ENCODE measurements around the gene COL6A5. TPM values are rescaled to one million over a fixed set of nuclear protein-coding genes. Genes with fewer than 3 reads are reported as not detected.
"Not testable (repeated sequence)": the region's sequence is repeated elsewhere in the genome, so short reads cannot be mapped to it uniquely, and the experiment has no call there.

The COL6A5 gene
- total RNA-seq, 1 experiment from 2014 or later, result 0.32 TPM

DNA sequence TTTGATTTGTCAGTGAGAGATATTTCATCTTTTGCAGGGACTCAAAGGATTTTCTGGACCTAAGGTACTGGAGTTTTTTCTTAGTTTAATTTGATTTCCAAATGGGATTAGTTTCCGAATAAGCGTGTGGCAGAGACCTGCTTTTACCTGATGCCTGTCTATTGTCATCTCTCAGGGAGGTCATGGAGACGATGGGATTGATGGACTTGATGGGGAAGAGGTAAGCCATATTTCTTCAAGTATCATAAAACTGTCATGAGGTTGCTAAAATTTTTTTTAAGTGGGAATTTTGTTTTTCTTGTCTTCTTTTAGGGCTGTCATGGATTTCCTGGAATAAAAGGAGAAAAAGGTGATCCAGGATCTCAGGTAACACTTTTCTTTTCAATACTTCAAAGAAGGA lies 60.5 kb downstream of the COL6A5 start:
- intact Hi-C loops (cut with micrococcal nuclease; ENCODE audit: unreplicated experiment), result no loop called here
- POLR2A ChIA-PET (ENCODE audit: low non-redundant PET), result no interaction called here

GRCh38 chr3:130408253-130408652 lies 62.8 kb downstream of the COL6A5 start:
- H3K9me3 ChIP-seq (ENCODE audit: low read depth, low read length, poor library complexity, severe bottlenecking); CTCF ChIA-PET; H3K27ac ChIP-seq (ENCODE audit: low read depth, low read length, poor library complexity, severe bottlenecking); H3K27me3 ChIP-seq (replicated peaks; ENCODE audit: insufficient read depth, low read depth, low read length, poor library complexity); POLR2A ChIA-PET (ENCODE audit: low non-redundant PET); H3K36me3 ChIP-seq (ENCODE audit: insufficient read depth, low read length, poor library complexity, severe bottlenecking); H3K4me3 ChIP-seq (ENCODE audit: low read depth, low read length, poor library complexity, severe bottlenecking); intact Hi-C loops (cut with micrococcal nuclease; ENCODE audit: unreplicated experiment); H3K4me1 ChIP-seq (ENCODE audit: insufficient read depth, low read length, poor library complexity, severe bottlenecking); BruUV-seq (replicated peaks); DNase-seq (ENCODE audit: low spot score): not testable (repeated sequence)

More for the DNA sequence above, 60.5 kb downstream of the COL6A5 start:
- no TSS peak for BruUV-seq (replicated peaks)
- TF ChIP-seq EZH2 (IDR thresholded peaks at IDR 0.05; ENCODE audit: borderline replicate concordance, low read depth, low read length, poor library complexity, severe bottlenecking), result no peak
- TF ChIP-seq, protein P1, sequence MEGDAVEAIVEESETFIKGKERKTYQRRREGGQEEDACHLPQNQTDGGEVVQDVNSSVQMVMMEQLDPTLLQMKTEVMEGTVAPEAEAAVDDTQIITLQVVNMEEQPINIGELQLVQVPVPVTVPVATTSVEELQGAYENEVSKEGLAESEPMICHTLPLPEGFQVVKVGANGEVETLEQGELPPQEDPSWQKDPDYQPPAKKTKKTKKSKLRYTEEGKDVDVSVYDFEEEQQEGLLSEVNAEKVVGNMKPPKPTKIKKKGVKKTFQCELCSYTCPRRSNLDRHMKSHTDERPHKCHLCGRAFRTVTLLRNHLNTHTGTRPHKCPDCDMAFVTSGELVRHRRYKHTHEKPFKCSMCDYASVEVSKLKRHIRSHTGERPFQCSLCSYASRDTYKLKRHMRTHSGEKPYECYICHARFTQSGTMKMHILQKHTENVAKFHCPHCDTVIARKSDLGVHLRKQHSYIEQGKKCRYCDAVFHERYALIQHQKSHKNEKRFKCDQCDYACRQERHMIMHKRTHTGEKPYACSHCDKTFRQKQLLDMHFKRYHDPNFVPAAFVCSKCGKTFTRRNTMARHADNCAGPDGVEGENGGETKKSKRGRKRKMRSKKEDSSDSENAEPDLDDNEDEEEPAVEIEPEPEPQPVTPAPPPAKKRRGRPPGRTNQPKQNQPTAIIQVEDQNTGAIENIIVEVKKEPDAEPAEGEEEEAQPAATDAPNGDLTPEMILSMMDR (conservative IDR thresholded peaks at IDR 0.05; ENCODE audit: low read depth, low read length), result no peak
- CTCF ChIA-PET, result no interaction called here
- no peaks in the 10 kb centered on the region for H3K36me3 ChIP-seq (ENCODE audit: insufficient read depth, low read length, poor library complexity, severe bottlenecking)
- no peaks in the 10 kb centered on the region for H3K4me1 ChIP-seq (ENCODE audit: insufficient read depth, low read length, poor library complexity, severe bottlenecking)
- H3K27ac ChIP-seq (ENCODE audit: low read depth, low read length, poor library complexity, severe bottlenecking), result no peak overlapping the region
- DNase-seq (ENCODE audit: low spot score), result no peak
- no peaks in the 10 kb centered on the region for H3K9me3 ChIP-seq (ENCODE audit: low read depth, low read length, poor library complexity, severe bottlenecking)
- no peak overlapping the region for H3K4me3 ChIP-seq (ENCODE audit: low read depth, low read length, poor library complexity, severe bottlenecking)
- peaks cover 9% of the 10 kb centered on the region for H3K27me3 ChIP-seq (replicated peaks; ENCODE audit: insufficient read depth, low read depth, low read length, poor library complexity)

- H3K4me1 ChIP-seq (ENCODE audit: insufficient read depth, low read length, poor library complexity, severe bottlenecking), result no peaks in the 10 kb centered on the region
- H3K4me3 ChIP-seq (ENCODE audit: low read depth, low read length, poor library complexity, severe bottlenecking), result no peak overlapping the region
- H3K27me3 ChIP-seq (replicated peaks; ENCODE audit: insufficient read depth, low read depth, low read length, poor library complexity), result no peaks in the 10 kb centered on the region
- ChIA-PET POLR2A (ENCODE audit: low non-redundant PET) (no interaction called here), CTCF (no interaction called here)
- TF ChIP-seq, protein P1 (conservative IDR thresholded peaks at IDR 0.05; ENCODE audit: low read depth, low read length), result no peak
- no peak for TF ChIP-seq EZH2 (IDR thresholded peaks at IDR 0.05; ENCODE audit: borderline replicate concordance, low read depth, low read length, poor library complexity, severe bottlenecking)
- H3K27ac ChIP-seq (ENCODE audit: low read depth, low read length, poor library complexity, severe bottlenecking), result no peak overlapping the region
- H3K36me3 ChIP-seq (ENCODE audit: insufficient read depth, low read length, poor library complexity, severe bottlenecking), result no peaks in the 10 kb centered on the region
- H3K9me3 ChIP-seq (ENCODE audit: low read depth, low read length, poor library complexity, severe bottlenecking), result no peaks in the 10 kb centered on the region
- no TSS peak for BruUV-seq (replicated peaks)
- intact Hi-C loops (cut with micrococcal nuclease; ENCODE audit: unreplicated experiment), result no loop called here
- no peak for DNase-seq (ENCODE audit: low spot score)
These were observed 65.8 kb downstream of the COL6A5 start for GRCh38 chr3:130411320-130411719.

- Histone ChIP-seq H3K27me3 (replicated peaks; ENCODE audit: insufficient read depth, low read depth, low read length, poor library complexity) (peaks cover 4% of the 10 kb centered on the region), H3K9me3 (ENCODE audit: low read depth, low read length, poor library complexity, severe bottlenecking) (no peaks in the 10 kb centered on the region), H3K27ac (ENCODE audit: low read depth, low read length, poor library complexity, severe bottlenecking) (no peak overlapping the region), H3K4me3 (ENCODE audit: low read depth, low read length, poor library complexity, severe bottlenecking) (no peak overlapping the region), H3K36me3 (ENCODE audit: insufficient read depth, low read length, poor library complexity, severe bottlenecking) (no peaks in the 10 kb centered on the region), H3K4me1 (ENCODE audit: insufficient read depth, low read length, poor library complexity, severe bottlenecking) (no peaks in the 10 kb centered on the region)
- intact Hi-C loops (cut with micrococcal nuclease; ENCODE audit: unreplicated experiment), result no loop called here
- ChIA-PET CTCF (no interaction called here), POLR2A (ENCODE audit: low non-redundant PET) (no interaction called here)
- no peak for DNase-seq (ENCODE audit: low spot score)
- no peak for TF ChIP-seq EZH2 (IDR thresholded peaks at IDR 0.05; ENCODE audit: borderline replicate concordance, low read depth, low read length, poor library complexity, severe bottlenecking)
- TF ChIP-seq, protein P1 (conservative IDR thresholded peaks at IDR 0.05; ENCODE audit: low read depth, low read length), result no peak
- no TSS peak for BruUV-seq (replicated peaks)
These were observed 67.6 kb downstream of the COL6A5 start for GRCh38 chr3:130412991-130413560.

Data from A673 (cell line).